Measurements from ENCODE around the gene BCL2L1. TPM values are rescaled to one million over a fixed set of nuclear protein-coding genes. Genes with fewer than 3 reads are reported as not detected.

Gene BCL2L1
- polyA plus RNA-seq, 1 donor, result 29.8 TPM

- no peak for DNase-seq (ENCODE audit: low read depth)
Measured at GRCh38 chr20:31693987-31694661, 28.5 kb downstream of the BCL2L1 start.

- no peak for DNase-seq (ENCODE audit: low read depth)
Measured at GRCh38 chr20:31693402-31693801, 29.3 kb downstream of the BCL2L1 start.

- no peak for DNase-seq (ENCODE audit: low read depth)
Measured at GRCh38 chr20:31691646-31692275, 30.9 kb downstream of the BCL2L1 start.

- DNase-seq (ENCODE audit: low read depth), result no peak
Measured at GRCh38 chr20:31690124-31690666, 32.5 kb downstream of the BCL2L1 start.

GRCh38 chr20:31689141-31689540 is 33.5 kb downstream of the BCL2L1 start:
- no peak for DNase-seq (ENCODE audit: low read depth)

- no peak for DNase-seq (ENCODE audit: low read depth)
Measured at GRCh38 chr20:31687777-31688176, 34.9 kb downstream of the BCL2L1 start.

- DNase-seq (ENCODE audit: low read depth), result no peak
Measured at GRCh38 chr20:31685853-31686643, 36.6 kb downstream of the BCL2L1 start.

- no peak for DNase-seq (ENCODE audit: low read depth)
Measured at GRCh38 chr20:31684153-31685015, 38.3 kb downstream of the BCL2L1 start.

GRCh38 chr20:31682927-31683326 is 39.7 kb downstream of the BCL2L1 start:
- DNase-seq (ENCODE audit: low read depth), result no peak

GRCh38 chr20:31682352-31682751 is 40.3 kb downstream of the BCL2L1 start:
- DNase-seq (ENCODE audit: low read depth), result no peak

- no peak for DNase-seq (ENCODE audit: low read depth)
Measured at GRCh38 chr20:31681769-31682168, 40.9 kb downstream of the BCL2L1 start.

- no peak for DNase-seq (ENCODE audit: low read depth)
Measured at GRCh38 chr20:31681128-31681727, 41.4 kb downstream of the BCL2L1 start.

GRCh38 chr20:31680286-31681127 is 42.2 kb downstream of the BCL2L1 start:
- no peak for DNase-seq (ENCODE audit: low read depth)

GRCh38 chr20:31679357-31680285 is 43.0 kb downstream of the BCL2L1 start:
- DNase-seq (ENCODE audit: low read depth), result no peak

GRCh38 chr20:31678389-31679356 is 44.0 kb downstream of the BCL2L1 start:
- no peak for DNase-seq (ENCODE audit: low read depth)

GRCh38 chr20:31677553-31678260 is 45.0 kb downstream of the BCL2L1 start:
- no peak for DNase-seq (ENCODE audit: low read depth)

- no peak for DNase-seq (ENCODE audit: low read depth)
Measured at GRCh38 chr20:31676609-31676989, 46.1 kb downstream of the BCL2L1 start.

All from forelimb muscle (tissue), 1 donor.